ENCODE data around the gene ZNF710. TPM values are rescaled to one million over a fixed set of nuclear protein-coding genes. Genes with fewer than 3 reads are reported as not detected.

ZNF710 gene
- total RNA-seq, 4 donors from 2014 or later = 27.3 to 43.4 (median 35.6) TPM

GRCh38 chr15:89978914-89979313 lies 22.2 kb upstream of the ZNF710 start:
- intact Hi-C loops (cut with DNase I; ENCODE audit: low total_unique reads) = no loop called here
- in situ Hi-C loops (cut with MboI; ENCODE audit: low pct_ligation_motif_present in 1 of 4, low pct_unique_long_range_greater_than_20kb in 1 of 4, low sequenced_read_pairs in 3 of 4) = no loop called here
- H3K36me3 ChIP-seq = no peaks in the 10 kb centered on the region
- H3K27ac ChIP-seq = no peak overlapping the region
- WGBS, 2 donors (ENCODE audit: low coverage in 1 of 2) = 67 to 69% methylated on average over 3 to 7 of the region's 7 CpGs
- H3K27me3 ChIP-seq = no peaks in the 10 kb centered on the region
- TF ChIP-seq POLR2A (IDR thresholded peaks at IDR 0.05) (no peak), EP300 (IDR thresholded peaks at IDR 0.05; ENCODE audit: low read depth) (no peak), CTCF (IDR thresholded peaks at IDR 0.05) (no peak), POLR2AphosphoS5 (IDR thresholded peaks at IDR 0.05) (no peak)
- DNase-seq = no peak
- peaks cover 0 to 4% (median 0%) of the 10 kb centered on the region in 4 donors for H3K4me1 ChIP-seq
- H3K4me3 ChIP-seq = no peak overlapping the region
- H3K9me3 ChIP-seq = no peaks in the 10 kb centered on the region

GRCh38 chr15:89980896-89981295 lies 20.2 kb upstream of the ZNF710 start:
- intact Hi-C loops (cut with DNase I; ENCODE audit: low total_unique reads) = no loop called here
- Histone ChIP-seq H3K36me3 (no peaks in the 10 kb centered on the region), H3K27ac (no peak overlapping the region), H3K4me1 (no peaks in the 10 kb centered on the region), H3K9me3 (peaks cover 6 to 10% of the 10 kb centered on the region in 2 donors), H3K27me3 (no peaks in the 10 kb centered on the region), H3K4me3 (no peak overlapping the region)
- in situ Hi-C loops (cut with MboI; ENCODE audit: low pct_ligation_motif_present in 1 of 4, low pct_unique_long_range_greater_than_20kb in 1 of 4, low sequenced_read_pairs in 3 of 4) = no loop called here
- 86 to 89% methylated on average over 1 to 4 of the region's 4 CpGs for WGBS, 2 donors (ENCODE audit: low coverage in 1 of 2)
- DNase-seq = no peak
- TF ChIP-seq POLR2AphosphoS5 (IDR thresholded peaks at IDR 0.05) = no peak
- no peak for TF ChIP-seq CTCF (IDR thresholded peaks at IDR 0.05)

GRCh38 chr15:89982315-89983055 lies 18.6 kb upstream of the ZNF710 start:
- Histone ChIP-seq H3K4me1 (no peaks in the 10 kb centered on the region), H3K9me3 (peaks cover 6 to 10% of the 10 kb centered on the region in 2 donors), H3K27me3 (no peaks in the 10 kb centered on the region), H3K4me3 (no peak overlapping the region), H3K36me3 (no peaks in the 10 kb centered on the region), H3K27ac (no peak overlapping the region)
- in situ Hi-C loops (cut with MboI; ENCODE audit: low pct_ligation_motif_present in 1 of 4, low pct_unique_long_range_greater_than_20kb in 1 of 4, low sequenced_read_pairs in 3 of 4) (no loop called here), intact Hi-C loops (cut with DNase I; ENCODE audit: low total_unique reads) (no loop called here)
- 73 to 79% methylated on average over 6 to 7 of the region's 7 CpGs for WGBS, 2 donors (ENCODE audit: low coverage in 1 of 2)
- no peak for DNase-seq
- no peak for TF ChIP-seq POLR2A (IDR thresholded peaks at IDR 0.05)
- TF ChIP-seq POLR2AphosphoS5 (IDR thresholded peaks at IDR 0.05) = no peak

GRCh38 chr15:89984001-89984400 lies 17.1 kb upstream of the ZNF710 start:
- no peaks in the 10 kb centered on the region for H3K4me1 ChIP-seq
- WGBS, 2 donors (ENCODE audit: low coverage in 1 of 2) = 94 to 100% methylated on average over 2 of the region's 2 CpGs
- H3K4me3 ChIP-seq = no peak overlapping the region
- intact Hi-C loops (cut with DNase I; ENCODE audit: low total_unique reads) = no loop called here
- TF ChIP-seq POLR2A (IDR thresholded peaks at IDR 0.05) (no peak), CTCF (IDR thresholded peaks at IDR 0.05) (no peak), EP300 (IDR thresholded peaks at IDR 0.05; ENCODE audit: low read depth) (no peak), POLR2AphosphoS5 (IDR thresholded peaks at IDR 0.05) (no peak)
- H3K9me3 ChIP-seq = peaks cover 6 to 10% of the 10 kb centered on the region in 2 donors
- no peak overlapping the region for H3K27ac ChIP-seq
- in situ Hi-C loops (cut with MboI; ENCODE audit: low pct_ligation_motif_present in 1 of 4, low pct_unique_long_range_greater_than_20kb in 1 of 4, low sequenced_read_pairs in 3 of 4) = no loop called here
- no peak for DNase-seq
- no peaks in the 10 kb centered on the region for H3K27me3 ChIP-seq
- H3K36me3 ChIP-seq = no peaks in the 10 kb centered on the region
